ENCODE data around the gene BUB1. TPM values are rescaled to one million over a fixed set of nuclear protein-coding genes. Genes with fewer than 3 reads are reported as not detected.
A peak's percentile ranks its signal among the peaks of the same experiment; 100 is the strongest.
"Not testable (repeated sequence)": the region's sequence is repeated elsewhere in the genome, so short reads cannot be mapped to it uniquely, and the experiment has no call there.

The BUB1 gene
- polyA plus RNA-seq, 1 donor = 34.9 TPM

GRCh38 chr2:110691612-110692258 lies 13.9 kb upstream of the BUB1 start:
- no peak for DNase-seq

GRCh38 chr2:110690083-110690965 lies 12.5 kb upstream of the BUB1 start:
- DNase-seq = no peak

GRCh38 chr2:110688594-110689091 lies 10.8 kb upstream of the BUB1 start:
- DNase-seq = no peak

GRCh38 chr2:110687775-110688484 lies 10.1 kb upstream of the BUB1 start:
- not testable (repeated sequence) for DNase-seq

GRCh38 chr2:110682872-110683271 lies 5.0 kb upstream of the BUB1 start:
- DNase-seq = no peak

- no peak for DNase-seq
Observed at GRCh38 chr2:110682267-110682666, 4.4 kb upstream of the BUB1 start.

GRCh38 chr2:110680709-110681108 lies 2.8 kb upstream of the BUB1 start:
- no peak for DNase-seq

- DNase-seq = no peak
Observed at GRCh38 chr2:110679865-110680264, 2.0 kb upstream of the BUB1 start.

GRCh38 chr2:110679337-110679707 lies 1.5 kb upstream of the BUB1 start:
- DNase-seq = peak; percentile 11

- peak; percentile 37 for DNase-seq
Observed at GRCh38 chr2:110678457-110679336, 834 bp upstream of the BUB1 start.

GRCh38 chr2:110677080-110677479 lies 783 bp downstream of the BUB1 start:
- no peak for DNase-seq

GRCh38 chr2:110675679-110676078 lies 2.2 kb downstream of the BUB1 start:
- DNase-seq = no peak

- DNase-seq = no peak
Observed at GRCh38 chr2:110674620-110675555, 3.0 kb downstream of the BUB1 start.

GRCh38 chr2:110673201-110673600 lies 4.7 kb downstream of the BUB1 start:
- DNase-seq = no peak

- DNase-seq = no peak
Observed at GRCh38 chr2:110670826-110671225, 7.0 kb downstream of the BUB1 start.

GRCh38 chr2:110669079-110669478 lies 8.8 kb downstream of the BUB1 start:
- no peak for DNase-seq

GRCh38 chr2:110667071-110667470 lies 10.8 kb downstream of the BUB1 start:
- DNase-seq = no peak

- DNase-seq = no peak
Observed at GRCh38 chr2:110664135-110664534, 13.7 kb downstream of the BUB1 start.

- DNase-seq = no peak
Observed at GRCh38 chr2:110662560-110662959, 15.3 kb downstream of the BUB1 start.

GRCh38 chr2:110660558-110660957 lies 17.3 kb downstream of the BUB1 start:
- no peak for DNase-seq

- DNase-seq = no peak
Observed at GRCh38 chr2:110659248-110659647, 18.6 kb downstream of the BUB1 start.

Data from left kidney (tissue), 2 donors.